Mesenteric fat pad (tissue), 1 donor: ENCODE results near the gene TWIST1. TPM values are rescaled to one million over a fixed set of nuclear protein-coding genes. Genes with fewer than 3 reads are reported as not detected.

Experiments
- DNase-seq: peaks from one replicate; pipeline ENCODE4 v3.0.0-alpha.2; 2020; ENCODE audit warnings: low spot score
- long read RNA-seq: library from polyadenylated mRNA; unstranded; transcript quantifications from one replicate; pipeline ENCODE4 v2.0.0, GENCODE V29; 2020
- total RNA-seq: library from RNA; stranded (reverse); fragmentation: NEBNext Ultra II Directional; extraction: Animal tissue kit (Norgen Biotek cat#: 25700); gene quantifications from one replicate; pipeline ENCODE4 v1.2.1, GENCODE V29; 2021
- donor health status: DM: yes; HTN: yes; CAD: no.

The TWIST1 gene
- 7.1 TPM for total RNA-seq
- long read RNA-seq, result 0 reads

- DNase-seq, result no peak
These were observed at the start of gene TWIST1 for GRCh38 chr7:19117091-19117869. Gene TWIST1, minus strand, starts transcription at chr7:19117636. Its CDS starts 315 bp downstream, at chr7:19117321.

- DNase-seq, result no peak
These were observed 44.2 kb upstream of the TWIST1 start for GRCh38 chr7:19161671-19162070.

DNA sequence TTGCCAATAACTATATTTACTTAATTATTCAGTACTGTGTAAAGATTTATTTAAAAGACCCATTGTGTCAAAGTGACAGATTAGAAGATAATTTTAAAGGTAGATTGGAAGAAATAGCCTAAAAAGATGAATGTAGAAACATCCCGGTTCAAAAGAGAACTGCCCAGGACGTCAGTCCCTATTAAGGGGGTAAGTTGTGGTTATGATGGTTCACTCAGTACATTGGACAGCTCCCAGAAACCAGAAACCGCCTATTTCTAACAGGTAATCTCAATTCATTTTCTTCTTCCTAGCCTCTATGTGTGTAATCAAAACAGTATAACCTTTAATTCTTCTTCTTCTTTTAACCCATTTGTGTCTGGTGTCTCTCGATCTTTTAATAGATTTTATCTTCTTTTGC lies 29.3 kb upstream of the TWIST1 start:
- DNase-seq, result no peak

DNA sequence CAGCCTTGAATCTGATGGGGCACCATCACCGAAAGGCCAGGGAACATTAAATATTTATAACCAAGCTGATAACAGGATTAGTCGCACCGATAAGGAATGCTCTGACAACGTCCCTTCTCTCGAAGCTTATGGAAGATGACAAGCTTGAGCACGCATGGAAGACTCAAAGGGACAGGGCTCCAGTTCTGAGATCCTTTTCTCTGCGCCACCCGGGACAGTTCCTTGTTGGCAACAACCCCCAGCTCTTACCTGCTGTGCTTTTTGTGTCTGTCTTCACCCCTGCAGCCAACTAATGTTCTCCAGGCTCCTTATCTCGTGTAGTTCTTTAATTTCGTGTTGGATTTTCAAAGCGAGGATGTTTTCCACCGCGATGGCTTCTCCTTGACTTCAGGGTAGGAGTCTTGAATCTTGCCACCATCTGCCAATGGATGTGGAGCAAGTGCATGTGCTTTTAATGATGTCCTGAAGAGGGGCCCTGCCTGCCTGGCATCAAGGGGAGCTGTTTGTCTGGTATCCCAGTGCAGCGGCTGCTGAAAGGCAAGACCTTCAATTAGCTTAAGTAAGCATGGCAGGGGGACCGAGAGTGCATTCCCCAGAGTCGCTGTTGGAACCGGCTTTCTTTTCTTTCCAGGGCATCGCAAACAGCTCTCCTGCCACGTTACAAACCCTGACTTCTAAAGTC lies 28.1 kb upstream of the TWIST1 start:
- no peak for DNase-seq

- peak; percentile 74 for DNase-seq
These were observed 27.4 kb upstream of the TWIST1 start, which contains the start of gene FERD3L for GRCh38 chr7:19144661-19145433. Gene FERD3L, minus strand, starts transcription at chr7:19145421. Its CDS starts 59 bp downstream, at chr7:19145362.

- DNase-seq, result no peak
These were observed 26.6 kb upstream of the TWIST1 start for GRCh38 chr7:19143881-19144574.

DNA sequence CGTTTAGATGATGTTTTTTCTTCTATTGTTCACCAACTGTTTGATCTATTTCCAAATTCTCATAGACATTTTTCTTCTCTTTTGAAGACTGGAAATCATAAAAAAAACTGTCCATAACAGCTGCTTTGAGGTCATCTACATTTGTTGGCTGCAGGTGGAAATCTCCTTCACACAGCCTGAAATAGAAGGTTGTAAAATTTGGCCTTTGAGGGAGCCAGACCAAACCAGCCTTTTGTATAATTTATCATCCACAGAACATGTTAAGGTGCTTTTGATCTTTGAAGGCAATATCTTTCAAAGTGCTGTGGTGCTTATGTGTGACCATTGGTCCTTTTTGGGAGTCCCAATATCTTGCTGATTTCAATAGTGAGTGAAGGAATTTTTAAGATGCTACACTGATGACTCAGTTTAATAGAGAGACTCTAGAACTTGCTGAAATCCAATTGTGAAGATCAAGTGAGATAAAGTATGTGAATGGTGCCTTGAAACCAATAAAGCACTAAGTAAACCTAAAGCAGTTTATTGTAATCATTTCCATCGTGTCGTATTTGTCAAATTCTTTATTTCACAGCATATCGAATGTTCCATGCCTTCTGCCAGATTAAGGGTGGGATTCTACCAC lies 22.4 kb upstream of the TWIST1 start:
- no peak for DNase-seq

DNA sequence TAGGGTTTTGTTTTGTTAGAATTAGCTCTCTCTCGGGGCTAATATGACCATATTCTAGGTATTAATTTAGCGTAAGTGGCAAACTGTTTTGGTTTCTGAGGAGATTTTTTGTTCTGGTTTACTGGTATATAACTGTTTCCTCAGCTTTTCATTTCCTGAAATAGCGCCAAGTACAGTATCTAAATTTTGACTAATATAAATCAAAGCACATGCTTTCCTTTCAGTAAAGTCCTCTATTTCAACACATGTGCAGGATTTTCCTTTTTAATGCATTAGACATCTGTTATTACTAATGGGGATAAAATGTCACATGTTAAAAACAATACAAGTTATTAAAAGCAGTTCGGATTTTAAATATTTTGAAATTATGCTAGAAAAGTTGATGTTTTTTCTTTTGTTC lies 16.4 kb upstream of the TWIST1 start:
- DNase-seq, result no peak

- DNase-seq, result no peak
These were observed 16.0 kb upstream of the TWIST1 start for GRCh38 chr7:19133390-19133789.

GRCh38 chr7:19128856-19129255 lies 11.4 kb upstream of the TWIST1 start:
- DNase-seq, result no peak

DNA sequence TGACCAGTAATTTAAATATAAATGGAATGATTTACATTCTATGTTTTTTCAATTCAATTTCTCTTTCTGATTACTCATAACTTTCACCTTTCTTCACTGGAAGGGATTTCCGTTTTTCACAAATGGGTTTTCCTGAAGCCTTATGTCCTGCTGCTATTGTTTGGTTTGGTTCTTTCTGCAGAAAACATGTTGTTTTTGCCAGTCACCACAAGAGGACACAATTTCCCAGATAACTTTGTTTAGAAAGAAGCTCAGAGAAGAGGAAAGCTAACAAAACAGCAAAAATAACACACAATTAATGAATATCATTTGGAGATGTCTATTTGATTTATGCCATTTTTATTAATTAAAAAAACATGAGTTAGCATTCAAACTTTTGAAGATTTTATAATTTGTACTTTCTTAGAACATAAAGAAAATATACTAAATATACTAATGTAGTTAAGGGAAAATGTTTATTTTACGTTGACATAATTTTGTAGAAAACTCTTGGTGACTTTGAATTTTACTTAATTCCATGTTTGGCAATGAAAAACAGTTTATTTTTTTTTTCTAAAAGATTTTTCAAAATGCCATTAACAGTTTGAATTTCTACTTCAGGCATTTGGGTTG lies 4.6 kb upstream of the TWIST1 start:
- no peak for DNase-seq

- no peak for DNase-seq
These were observed 2.5 kb upstream of the TWIST1 start for GRCh38 chr7:19119870-19120486.

DNA sequence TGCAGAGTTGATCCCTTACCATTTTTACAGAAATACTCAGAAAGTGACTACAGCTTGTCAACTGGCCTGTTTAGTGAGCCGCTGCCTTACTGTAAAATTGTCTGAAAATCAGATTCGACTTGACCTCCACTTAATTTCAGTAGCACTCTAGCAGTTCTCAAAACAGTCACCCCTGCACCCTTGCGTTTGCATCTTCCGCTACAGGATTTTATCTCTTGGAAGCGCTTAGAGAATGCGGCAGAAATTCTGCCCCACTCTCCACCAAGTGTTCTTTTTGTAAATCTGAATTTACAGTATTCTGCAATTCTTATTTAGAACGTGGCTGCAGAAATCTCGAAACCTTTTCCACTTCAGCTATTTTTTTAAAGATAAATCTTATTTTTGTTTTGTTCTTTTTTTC lies 1.9 kb upstream of the TWIST1 start:
- DNase-seq, result no peak

DNA sequence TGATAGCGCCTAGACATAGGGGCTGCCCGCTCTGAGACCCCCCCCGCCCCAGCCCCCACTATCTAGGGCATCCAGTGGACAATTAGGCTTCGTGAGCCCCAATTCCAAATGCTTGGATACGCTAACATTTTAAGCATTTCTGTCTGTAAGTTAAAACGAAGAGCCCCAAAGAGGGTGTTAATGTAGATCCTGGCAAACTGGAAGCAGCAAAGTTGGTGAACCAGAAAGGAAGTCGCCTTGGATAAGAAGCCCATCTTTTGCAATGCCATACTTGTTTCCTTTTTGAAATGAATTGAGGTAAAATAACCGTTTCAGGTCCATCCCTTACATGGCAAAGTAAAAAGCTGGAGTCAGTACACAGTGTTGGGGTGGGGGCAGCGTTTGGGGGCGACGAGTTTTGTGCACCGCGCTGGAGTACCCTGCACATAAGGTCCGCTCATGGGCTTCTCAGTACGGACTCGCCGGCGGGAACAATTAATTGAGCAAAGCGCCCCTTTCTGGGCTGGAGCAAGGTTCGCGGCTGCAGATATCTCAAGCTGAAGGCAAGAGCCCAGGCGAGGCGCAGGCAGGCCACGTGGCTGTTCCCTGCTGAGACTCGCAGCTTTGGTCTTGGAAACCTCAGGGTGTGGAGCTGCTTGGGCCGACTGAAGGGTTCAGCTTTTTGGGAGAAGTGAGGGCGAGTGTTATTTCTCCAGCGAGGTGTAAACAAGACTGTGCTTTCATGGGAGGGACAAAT lies 1.4 kb upstream of the TWIST1 start:
- DNase-seq, result no peak

- DNase-seq, result no peak
These were observed 603 bp upstream of the TWIST1 start for GRCh38 chr7:19117870-19118608.

DNA sequence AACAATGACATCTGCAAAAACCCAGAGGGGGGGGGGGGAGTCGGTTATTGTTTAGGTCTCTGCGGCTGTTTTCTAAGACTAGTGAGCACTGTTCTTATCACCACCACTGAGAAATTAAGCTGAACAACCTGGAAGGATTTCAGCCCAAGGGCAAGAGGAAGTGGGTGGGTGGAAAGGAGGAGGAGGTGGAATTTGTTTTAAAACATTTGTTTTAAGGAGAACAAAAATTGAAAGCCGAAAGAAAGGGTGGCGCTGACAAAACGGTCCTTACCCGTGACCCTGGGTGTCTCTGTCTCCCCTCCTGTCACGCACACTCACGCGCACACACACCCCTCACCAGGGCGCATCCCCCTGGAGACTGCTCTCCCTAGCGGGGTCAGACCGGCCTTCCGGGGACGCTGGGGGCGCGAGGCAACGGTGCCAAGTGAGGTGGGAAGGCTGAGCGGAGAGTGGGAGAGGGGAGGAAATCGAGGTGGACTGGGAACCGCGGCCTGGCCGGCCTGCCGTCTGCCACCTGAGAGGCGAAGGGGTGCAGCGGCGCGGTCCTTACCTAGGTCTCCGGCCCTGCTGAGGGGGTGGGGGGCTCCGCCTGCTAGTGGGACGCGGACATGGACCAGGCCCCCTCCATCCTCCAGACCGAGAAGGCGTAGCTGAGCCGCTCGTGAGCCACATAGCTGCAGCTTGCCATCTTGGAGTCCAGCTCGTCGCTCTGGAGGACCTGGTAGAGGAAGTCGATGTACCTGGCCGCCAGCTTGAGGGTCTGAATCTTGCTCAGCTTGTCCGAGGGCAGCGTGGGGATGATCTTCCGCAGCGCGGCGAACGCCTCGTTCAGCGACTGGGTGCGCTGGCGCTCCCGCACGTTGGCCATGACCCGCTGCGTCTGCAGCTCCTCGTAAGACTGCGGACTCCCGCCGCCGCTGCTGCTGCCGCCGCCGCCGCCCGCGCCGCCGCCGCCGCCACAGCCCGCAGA lies 1.0 kb downstream of the TWIST1 start:
- DNase-seq, result no peak

DNA sequence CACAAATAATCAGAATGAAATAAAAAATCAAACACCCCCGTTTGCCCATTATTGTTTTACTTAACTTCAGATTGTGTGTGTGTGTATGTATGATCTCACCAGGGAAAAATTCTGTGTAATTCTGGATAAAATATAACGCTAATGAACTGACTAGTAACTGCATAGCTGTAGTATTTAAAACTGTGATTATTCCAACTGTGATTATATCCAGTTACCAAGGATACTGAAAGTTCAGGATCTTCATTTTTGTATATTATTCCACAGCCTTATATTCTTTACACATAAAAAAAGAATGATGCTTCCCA lies 2.9 kb downstream of the TWIST1 start:
- DNase-seq, result no peak
